ENCODE data around the gene CLMN. TPM values are rescaled to one million over a fixed set of nuclear protein-coding genes. Genes with fewer than 3 reads are reported as not detected.

Gene CLMN
- total and polyA plus RNA-seq, 8 donors: 5.3 to 42.9 (median 20.1) TPM

GRCh38 chr14:95317817-95318343 lies 1.8 kb downstream of the CLMN start:
- DNase-seq: no peak
- H3K36me3 ChIP-seq: no peaks in the 10 kb centered on the region
- peaks cover 31 to 74% (median 42%) of the 10 kb centered on the region in 4 donors for H3K4me1 ChIP-seq
- H3K27me3 ChIP-seq: peaks cover 0 to 9% (median 0%) of the 10 kb centered on the region in 3 donors
- peak overlapping the region; percentile 82 to 91 (median 88) for H3K27ac ChIP-seq
- no peak for TF ChIP-seq POLR2A (IDR thresholded peaks at IDR 0.05)
- intact Hi-C loops (cut with DNase I; ENCODE audit: low total_unique reads): no loop called here
- peak overlapping the region; percentile 76 to 94 (median 83) for H3K4me3 ChIP-seq
- H3K9me3 ChIP-seq: no peaks in the 10 kb centered on the region
- WGBS, 5 donors: 83 to 94% (median 88%) methylated on average over 3 of the region's 3 CpGs

- H3K9me3 ChIP-seq: no peaks in the 10 kb centered on the region
- no peak for DNase-seq
- WGBS, 5 donors: 75 to 82% (median 79%) methylated on average over 7 to 8 of the region's 8 CpGs
- no peaks in the 10 kb centered on the region for H3K36me3 ChIP-seq
- intact Hi-C loops (cut with DNase I; ENCODE audit: low total_unique reads): no loop called here
- peak overlapping the region in 3 of 5 donors; percentile 9 to 73 (median 69) for H3K27ac ChIP-seq
- H3K4me3 ChIP-seq: no peak overlapping the region
- no peak for TF ChIP-seq POLR2A (IDR thresholded peaks at IDR 0.05)
- TF ChIP-seq CTCF (IDR thresholded peaks at IDR 0.05): no peak
- TF ChIP-seq EP300 (IDR thresholded peaks at IDR 0.05): no peak
- no peak for TF ChIP-seq POLR2AphosphoS5 (IDR thresholded peaks at IDR 0.05)
- peaks cover 0 to 9% (median 0%) of the 10 kb centered on the region in 3 donors for H3K27me3 ChIP-seq
- H3K4me1 ChIP-seq: peaks cover 28 to 73% (median 42%) of the 10 kb centered on the region in 4 donors
These were observed 2.9 kb downstream of the CLMN start for GRCh38 chr14:95316821-95317220.

GRCh38 chr14:95315579-95315978 lies 4.1 kb downstream of the CLMN start:
- WGBS, 5 donors: 81 to 87% (median 84%) methylated on average over 7 of the region's 7 CpGs
- H3K4me1 ChIP-seq: peaks cover 28 to 79% (median 44%) of the 10 kb centered on the region in 4 donors
- no peaks in the 10 kb centered on the region for H3K9me3 ChIP-seq
- TF ChIP-seq POLR2A (IDR thresholded peaks at IDR 0.05): no peak
- TF ChIP-seq POLR2AphosphoS5 (IDR thresholded peaks at IDR 0.05): no peak
- TF ChIP-seq CTCF (IDR thresholded peaks at IDR 0.05): no peak
- no peak for TF ChIP-seq EP300 (IDR thresholded peaks at IDR 0.05)
- intact Hi-C loops (cut with DNase I; ENCODE audit: low total_unique reads): no loop called here
- peaks cover 0 to 9% (median 0%) of the 10 kb centered on the region in 3 donors for H3K27me3 ChIP-seq
- peak overlapping the region in 4 of 5 donors; percentile 60 to 73 (median 68) for H3K27ac ChIP-seq
- H3K4me3 ChIP-seq: no peak overlapping the region
- no peak for DNase-seq
- no peaks in the 10 kb centered on the region for H3K36me3 ChIP-seq

- no peak overlapping the region for H3K4me3 ChIP-seq
- peaks cover 0 to 6% (median 0%) of the 10 kb centered on the region in 3 donors for H3K27me3 ChIP-seq
- H3K4me1 ChIP-seq: peaks cover 28 to 77% (median 42%) of the 10 kb centered on the region in 4 donors
- intact Hi-C loops (cut with DNase I; ENCODE audit: low total_unique reads): no loop called here
- peak overlapping the region in 4 of 5 donors; percentile 60 to 73 (median 68) for H3K27ac ChIP-seq
- no peaks in the 10 kb centered on the region for H3K36me3 ChIP-seq
- WGBS, 5 donors: 78 to 94% (median 92%) methylated on average over 6 of the region's 6 CpGs
- DNase-seq: no peak
- TF ChIP-seq CTCF (IDR thresholded peaks at IDR 0.05) (no peak), POLR2A (IDR thresholded peaks at IDR 0.05) (no peak), POLR2AphosphoS5 (IDR thresholded peaks at IDR 0.05) (no peak), EP300 (IDR thresholded peaks at IDR 0.05) (no peak)
- no peaks in the 10 kb centered on the region for H3K9me3 ChIP-seq
These were observed 4.6 kb downstream of the CLMN start for GRCh38 chr14:95315156-95315555.

GRCh38 chr14:95314609-95315008 lies 5.1 kb downstream of the CLMN start:
- DNase-seq: peak; percentile 39 to 49
- TF ChIP-seq POLR2AphosphoS5 (IDR thresholded peaks at IDR 0.05): peak in 1 of 3 donors; percentile 40
- no peak for TF ChIP-seq CTCF (IDR thresholded peaks at IDR 0.05)
- TF ChIP-seq POLR2A (IDR thresholded peaks at IDR 0.05): no peak
- TF ChIP-seq EP300 (IDR thresholded peaks at IDR 0.05): no peak
- Histone ChIP-seq H3K27me3 (peaks cover 0 to 4% (median 0%) of the 10 kb centered on the region in 3 donors), H3K36me3 (no peaks in the 10 kb centered on the region), H3K9me3 (no peaks in the 10 kb centered on the region), H3K4me1 (peaks cover 28 to 75% (median 41%) of the 10 kb centered on the region in 4 donors), H3K27ac (peak overlapping the region; percentile 16 to 73 (median 67)), H3K4me3 (no peak overlapping the region)
- WGBS, 5 donors: 52 to 72% (median 66%) methylated on average over 6 of the region's 6 CpGs
- intact Hi-C loops (cut with DNase I; ENCODE audit: low total_unique reads): no loop called here
